HEK293 (cell line): ENCODE data around the gene DPH7.
A peak's percentile ranks its signal among the peaks of the same experiment; 100 is the strongest.

Experiments used
- MYNN ChIP-seq: fragments of 450-650 bp; formaldehyde crosslinking; IDR thresholded peaks from 2 replicates; pipeline ENCODE4 v1.5.1; 2016; ENCODE audit warnings: missing biosample characterization, missing genetic modification characterization, borderline replicate concordance
- RBAK ChIP-seq: fragments of 450-650 bp; formaldehyde crosslinking; IDR thresholded peaks from 2 replicates; pipeline ENCODE4 v1.5.1; 2016; ENCODE audit warnings: missing biosample characterization, missing genetic modification characterization
- SCRT2 ChIP-seq: fragments of 450-650 bp; formaldehyde crosslinking; IDR thresholded peaks from 2 replicates; pipeline ENCODE4 v1.5.1; 2016; ENCODE audit warnings: missing biosample characterization, missing genetic modification characterization
- ZEB2 ChIP-seq: fragments of 450-650 bp; formaldehyde crosslinking; IDR thresholded peaks from 2 replicates; pipeline ENCODE4 v1.5.1; 2016; ENCODE audit warnings: missing biosample characterization, missing genetic modification characterization
- ZFP37 ChIP-seq: fragments of 450-650 bp; formaldehyde crosslinking; IDR thresholded peaks from 2 replicates; pipeline ENCODE4 v1.5.1; 2016; ENCODE audit warnings: missing biosample characterization, missing genetic modification characterization
- ZFP41 ChIP-seq: fragments of 450-650 bp; formaldehyde crosslinking; IDR thresholded peaks from 2 replicates; pipeline ENCODE4 v1.5.1; 2016; ENCODE audit warnings: missing biosample characterization, missing genetic modification characterization, borderline replicate concordance
- ZNF112 ChIP-seq: fragments of 450-650 bp; formaldehyde crosslinking; IDR thresholded peaks from 2 replicates; pipeline ENCODE4 v1.5.0; 2017; ENCODE audit warnings: missing biosample characterization, missing genetic modification characterization
- ZNF155 ChIP-seq: fragments of 450-650 bp; formaldehyde crosslinking; IDR thresholded peaks from 2 replicates; pipeline ENCODE4 v1.5.1; 2016; ENCODE audit warnings: missing biosample characterization, missing genetic modification characterization
- ZNF221 ChIP-seq: fragments of 450-650 bp; formaldehyde crosslinking; IDR thresholded peaks from 2 replicates; pipeline ENCODE4 v1.5.1; 2017; ENCODE audit warnings: missing biosample characterization, missing genetic modification characterization, borderline replicate concordance
- ZNF248 ChIP-seq: fragments of 450-650 bp; formaldehyde crosslinking; IDR thresholded peaks from 2 replicates; pipeline ENCODE4 v1.5.1; 2017; ENCODE audit warnings: missing biosample characterization, missing genetic modification characterization
- ZNF266 ChIP-seq: fragments of 450-650 bp; formaldehyde crosslinking; IDR thresholded peaks from 2 replicates; pipeline ENCODE4 v1.5.1; 2016; ENCODE audit warnings: missing biosample characterization, missing genetic modification characterization, low read depth
- ZNF366 ChIP-seq: fragments of 450-650 bp; formaldehyde crosslinking; conservative IDR thresholded peaks from 2 replicates; pipeline ENCODE4 v1.5.1; 2016; ENCODE audit warnings: missing biosample characterization, missing genetic modification characterization
- ZNF37A ChIP-seq: fragments of 450-650 bp; IDR thresholded peaks from 2 replicates; pipeline ENCODE4 v1.5.1; 2018; ENCODE audit warnings: missing biosample characterization, missing genetic modification characterization
- ZNF48 ChIP-seq: fragments of 450-650 bp; formaldehyde crosslinking; IDR thresholded peaks from 2 replicates; pipeline ENCODE4 v1.5.1; 2016; ENCODE audit warnings: missing biosample characterization, missing genetic modification characterization
- ZNF521 ChIP-seq: fragments of 450-650 bp; formaldehyde crosslinking; IDR thresholded peaks from 2 replicates; pipeline ENCODE4 v1.5.1; 2017; ENCODE audit warnings: missing biosample characterization, mild to moderate bottlenecking, missing genetic modification characterization
- ZNF529 ChIP-seq: fragments of 450-650 bp; formaldehyde crosslinking; IDR thresholded peaks from 2 replicates; pipeline ENCODE4 v1.5.1; 2017; ENCODE audit warnings: missing genetic modification characterization, missing biosample characterization; ENCODE audit not compliant: insufficient replicate concordance
- ZNF555 ChIP-seq: fragments of 450-650 bp; formaldehyde crosslinking; conservative IDR thresholded peaks from 2 replicates; pipeline ENCODE4 v1.5.1; 2017; ENCODE audit warnings: missing biosample characterization, mild to moderate bottlenecking, missing genetic modification characterization, inconsistent platforms
- ZNF561 ChIP-seq: fragments of 450-650 bp; IDR thresholded peaks from 2 replicates; pipeline ENCODE4 v1.5.1; 2018; ENCODE audit warnings: missing biosample characterization, missing genetic modification characterization, borderline replicate concordance
- ZNF626 ChIP-seq: fragments of 450-650 bp; sonication (Bioruptor Pico); formaldehyde crosslinking; IDR thresholded peaks from 2 replicates; pipeline ENCODE4 v1.5.1; 2018; ENCODE audit warnings: missing biosample characterization, missing genetic modification characterization, inconsistent platforms
- ZNF776 ChIP-seq: fragments of 450-650 bp; formaldehyde crosslinking; IDR thresholded peaks from 2 replicates; pipeline ENCODE4 v1.5.0; 2017; ENCODE audit warnings: missing biosample characterization, missing genetic modification characterization, borderline replicate concordance
- ZNF837 ChIP-seq: fragments of 450-650 bp; formaldehyde crosslinking; IDR thresholded peaks from 2 replicates; pipeline ENCODE4 v1.5.1; 2016; ENCODE audit warnings: missing biosample characterization, missing genetic modification characterization
- ZNF843 ChIP-seq: fragments of 450-650 bp; formaldehyde crosslinking; IDR thresholded peaks from 2 replicates; pipeline ENCODE4 v1.5.1; 2016; ENCODE audit warnings: missing biosample characterization, missing genetic modification characterization
- TF ChIP-seq, protein P1 (sequence below): fragments of 450-650 bp; formaldehyde crosslinking; IDR thresholded peaks from 2 replicates; pipeline ENCODE4 v1.5.1; 2016; ENCODE audit warnings: missing biosample characterization, missing genetic modification characterization
- TF ChIP-seq, protein P2 (sequence below): fragments of 450-650 bp; formaldehyde crosslinking; IDR thresholded peaks from 2 replicates; pipeline ENCODE4 v1.5.1; 2016; ENCODE audit warnings: missing biosample characterization, missing genetic modification characterization
- TF ChIP-seq, protein P3 (sequence below): fragments of 450-650 bp; formaldehyde crosslinking; IDR thresholded peaks from 2 replicates; pipeline ENCODE4 v1.5.1; 2016; ENCODE audit warnings: missing biosample characterization, missing genetic modification characterization
- TF ChIP-seq, protein P4 (sequence below): fragments of 450-650 bp; formaldehyde crosslinking; IDR thresholded peaks from 2 replicates; pipeline ENCODE4 v1.5.1; 2016; ENCODE audit warnings: missing biosample characterization, missing genetic modification characterization
- TF ChIP-seq, protein P5 (sequence below): fragments of 450-650 bp; formaldehyde crosslinking; IDR thresholded peaks from 2 replicates; pipeline ENCODE4 v1.5.1; 2016; ENCODE audit warnings: missing biosample characterization, missing genetic modification characterization, low read depth
- TF ChIP-seq, protein P6 (sequence below): fragments of 450-650 bp; formaldehyde crosslinking; IDR thresholded peaks from 2 replicates; pipeline ENCODE4 v1.5.1; 2016; ENCODE audit warnings: missing biosample characterization, missing genetic modification characterization, borderline replicate concordance

The DPH7 gene

GRCh38 chr9:137551264-137552021 is 27.3 kb downstream of the DPH7 start, which contains the start of gene MRPL41 (continued):
- TF ChIP-seq ZNF266 (tag by site-specific recombination) (no peak), ZNF366 (no peak), ZNF776 (tag by site-specific recombination) (no peak), ZNF248 (no peak), ZNF37A (peak; percentile 88), ZNF555 (no peak), MYNN (tag by site-specific recombination) (no peak), SCRT2 (no peak), ZNF837 (no peak), ZNF561 (tag by site-specific recombination) (peak; percentile 21; the same call in 1 of the 2 replicates), ZNF48 (tag by site-specific recombination) (no peak), ZNF221 (no peak), ZFP41 (tag by site-specific recombination) (no peak), ZNF529 (tag by site-specific recombination) (no peak), ZFP37 (no peak), ZNF626 (tag by site-specific recombination) (no peak), ZNF521 (no peak), ZNF155 (tag by site-specific recombination) (no peak), ZNF843 (tag by site-specific recombination) (no peak), RBAK (no peak), ZEB2 (tag by site-specific recombination) (peak; percentile 70; the same call in 1 of the 2 replicates), ZNF112 (tag by site-specific recombination) (no peak)
- TF ChIP-seq, protein P1, sequence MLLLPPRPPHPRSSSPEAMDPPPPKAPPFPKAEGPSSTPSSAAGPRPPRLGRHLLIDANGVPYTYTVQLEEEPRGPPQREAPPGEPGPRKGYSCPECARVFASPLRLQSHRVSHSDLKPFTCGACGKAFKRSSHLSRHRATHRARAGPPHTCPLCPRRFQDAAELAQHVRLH (tag by site-specific recombination): no peak
- TF ChIP-seq, protein P2, sequence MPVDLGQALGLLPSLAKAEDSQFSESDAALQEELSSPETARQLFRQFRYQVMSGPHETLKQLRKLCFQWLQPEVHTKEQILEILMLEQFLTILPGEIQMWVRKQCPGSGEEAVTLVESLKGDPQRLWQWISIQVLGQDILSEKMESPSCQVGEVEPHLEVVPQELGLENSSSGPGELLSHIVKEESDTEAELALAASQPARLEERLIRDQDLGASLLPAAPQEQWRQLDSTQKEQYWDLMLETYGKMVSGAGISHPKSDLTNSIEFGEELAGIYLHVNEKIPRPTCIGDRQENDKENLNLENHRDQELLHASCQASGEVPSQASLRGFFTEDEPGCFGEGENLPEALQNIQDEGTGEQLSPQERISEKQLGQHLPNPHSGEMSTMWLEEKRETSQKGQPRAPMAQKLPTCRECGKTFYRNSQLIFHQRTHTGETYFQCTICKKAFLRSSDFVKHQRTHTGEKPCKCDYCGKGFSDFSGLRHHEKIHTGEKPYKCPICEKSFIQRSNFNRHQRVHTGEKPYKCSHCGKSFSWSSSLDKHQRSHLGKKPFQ (tag by site-specific recombination): no peak
- TF ChIP-seq, protein P3, sequence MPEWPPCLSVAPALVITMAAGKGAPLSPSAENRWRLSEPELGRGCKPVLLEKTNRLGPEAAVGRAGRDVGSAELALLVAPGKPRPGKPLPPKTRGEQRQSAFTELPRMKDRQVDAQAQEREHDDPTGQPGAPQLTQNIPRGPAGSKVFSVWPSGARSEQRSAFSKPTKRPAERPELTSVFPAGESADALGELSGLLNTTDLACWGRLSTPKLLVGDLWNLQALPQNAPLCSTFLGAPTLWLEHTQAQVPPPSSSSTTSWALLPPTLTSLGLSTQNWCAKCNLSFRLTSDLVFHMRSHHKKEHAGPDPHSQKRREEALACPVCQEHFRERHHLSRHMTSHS (tag by site-specific recombination): no peak
- TF ChIP-seq, protein P4, sequence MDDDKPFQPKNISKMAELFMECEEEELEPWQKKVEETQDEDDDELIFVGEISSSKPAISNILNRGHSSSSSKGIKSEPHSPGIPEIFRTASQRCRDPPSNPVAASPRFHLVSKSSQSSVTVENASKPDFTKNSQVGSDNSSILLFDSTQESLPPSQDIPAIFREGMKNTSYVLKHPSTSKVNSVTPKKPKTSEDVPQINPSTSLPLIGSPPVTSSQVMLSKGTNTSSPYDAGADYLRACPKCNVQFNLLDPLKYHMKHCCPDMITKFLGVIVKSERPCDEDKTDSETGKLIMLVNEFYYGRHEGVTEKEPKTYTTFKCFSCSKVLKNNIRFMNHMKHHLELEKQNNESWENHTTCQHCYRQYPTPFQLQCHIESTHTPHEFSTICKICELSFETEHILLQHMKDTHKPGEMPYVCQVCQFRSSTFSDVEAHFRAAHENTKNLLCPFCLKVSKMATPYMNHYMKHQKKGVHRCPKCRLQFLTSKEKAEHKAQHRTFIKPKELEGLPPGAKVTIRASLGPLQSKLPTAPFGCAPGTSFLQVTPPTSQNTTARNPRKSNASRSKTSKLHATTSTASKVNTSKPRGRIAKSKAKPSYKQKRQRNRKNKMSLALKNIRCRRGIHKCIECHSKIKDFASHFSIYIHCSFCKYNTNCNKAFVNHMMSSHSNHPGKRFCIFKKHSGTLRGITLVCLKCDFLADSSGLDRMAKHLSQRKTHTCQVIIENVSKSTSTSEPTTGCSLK (tag by site-specific recombination): no peak
- TF ChIP-seq, protein P5, sequence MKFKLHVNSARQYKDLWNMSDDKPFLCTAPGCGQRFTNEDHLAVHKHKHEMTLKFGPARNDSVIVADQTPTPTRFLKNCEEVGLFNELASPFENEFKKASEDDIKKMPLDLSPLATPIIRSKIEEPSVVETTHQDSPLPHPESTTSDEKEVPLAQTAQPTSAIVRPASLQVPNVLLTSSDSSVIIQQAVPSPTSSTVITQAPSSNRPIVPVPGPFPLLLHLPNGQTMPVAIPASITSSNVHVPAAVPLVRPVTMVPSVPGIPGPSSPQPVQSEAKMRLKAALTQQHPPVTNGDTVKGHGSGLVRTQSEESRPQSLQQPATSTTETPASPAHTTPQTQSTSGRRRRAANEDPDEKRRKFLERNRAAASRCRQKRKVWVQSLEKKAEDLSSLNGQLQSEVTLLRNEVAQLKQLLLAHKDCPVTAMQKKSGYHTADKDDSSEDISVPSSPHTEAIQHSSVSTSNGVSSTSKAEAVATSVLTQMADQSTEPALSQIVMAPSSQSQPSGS (tag by site-specific recombination): no peak
- TF ChIP-seq, protein P6, sequence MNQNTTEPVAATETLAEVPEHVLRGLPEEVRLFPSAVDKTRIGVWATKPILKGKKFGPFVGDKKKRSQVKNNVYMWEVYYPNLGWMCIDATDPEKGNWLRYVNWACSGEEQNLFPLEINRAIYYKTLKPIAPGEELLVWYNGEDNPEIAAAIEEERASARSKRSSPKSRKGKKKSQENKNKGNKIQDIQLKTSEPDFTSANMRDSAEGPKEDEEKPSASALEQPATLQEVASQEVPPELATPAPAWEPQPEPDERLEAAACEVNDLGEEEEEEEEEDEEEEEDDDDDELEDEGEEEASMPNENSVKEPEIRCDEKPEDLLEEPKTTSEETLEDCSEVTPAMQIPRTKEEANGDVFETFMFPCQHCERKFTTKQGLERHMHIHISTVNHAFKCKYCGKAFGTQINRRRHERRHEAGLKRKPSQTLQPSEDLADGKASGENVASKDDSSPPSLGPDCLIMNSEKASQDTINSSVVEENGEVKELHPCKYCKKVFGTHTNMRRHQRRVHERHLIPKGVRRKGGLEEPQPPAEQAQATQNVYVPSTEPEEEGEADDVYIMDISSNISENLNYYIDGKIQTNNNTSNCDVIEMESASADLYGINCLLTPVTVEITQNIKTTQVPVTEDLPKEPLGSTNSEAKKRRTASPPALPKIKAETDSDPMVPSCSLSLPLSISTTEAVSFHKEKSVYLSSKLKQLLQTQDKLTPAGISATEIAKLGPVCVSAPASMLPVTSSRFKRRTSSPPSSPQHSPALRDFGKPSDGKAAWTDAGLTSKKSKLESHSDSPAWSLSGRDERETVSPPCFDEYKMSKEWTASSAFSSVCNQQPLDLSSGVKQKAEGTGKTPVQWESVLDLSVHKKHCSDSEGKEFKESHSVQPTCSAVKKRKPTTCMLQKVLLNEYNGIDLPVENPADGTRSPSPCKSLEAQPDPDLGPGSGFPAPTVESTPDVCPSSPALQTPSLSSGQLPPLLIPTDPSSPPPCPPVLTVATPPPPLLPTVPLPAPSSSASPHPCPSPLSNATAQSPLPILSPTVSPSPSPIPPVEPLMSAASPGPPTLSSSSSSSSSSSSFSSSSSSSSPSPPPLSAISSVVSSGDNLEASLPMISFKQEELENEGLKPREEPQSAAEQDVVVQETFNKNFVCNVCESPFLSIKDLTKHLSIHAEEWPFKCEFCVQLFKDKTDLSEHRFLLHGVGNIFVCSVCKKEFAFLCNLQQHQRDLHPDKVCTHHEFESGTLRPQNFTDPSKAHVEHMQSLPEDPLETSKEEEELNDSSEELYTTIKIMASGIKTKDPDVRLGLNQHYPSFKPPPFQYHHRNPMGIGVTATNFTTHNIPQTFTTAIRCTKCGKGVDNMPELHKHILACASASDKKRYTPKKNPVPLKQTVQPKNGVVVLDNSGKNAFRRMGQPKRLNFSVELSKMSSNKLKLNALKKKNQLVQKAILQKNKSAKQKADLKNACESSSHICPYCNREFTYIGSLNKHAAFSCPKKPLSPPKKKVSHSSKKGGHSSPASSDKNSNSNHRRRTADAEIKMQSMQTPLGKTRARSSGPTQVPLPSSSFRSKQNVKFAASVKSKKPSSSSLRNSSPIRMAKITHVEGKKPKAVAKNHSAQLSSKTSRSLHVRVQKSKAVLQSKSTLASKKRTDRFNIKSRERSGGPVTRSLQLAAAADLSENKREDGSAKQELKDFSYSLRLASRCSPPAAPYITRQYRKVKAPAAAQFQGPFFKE (tag by site-specific recombination): no peak
